Transverse colon (tissue), 4 donors: ENCODE measurements around the gene SORL1. TPM values are rescaled to one million over a fixed set of nuclear protein-coding genes. Genes with fewer than 3 reads are reported as not detected.

ENCODE experiments used
- DNase-seq: peaks from one replicate; pipeline ENCODE4 v3.0.0-alpha.2; 2019
- H3K27ac ChIP-seq, 4 donors: fragments of 200-600 bp; sonication (generic); 2 replicates each; pipeline ENCODE4 v1.5.1; 2016 to 2018; ENCODE audit warnings: inconsistent platforms in 4 of 4
- H3K27me3 ChIP-seq: fragments of 200-600 bp; sonication (generic); 2 replicates; pipeline ENCODE4 v1.5.1; 2017; ENCODE audit warnings: inconsistent platforms
- H3K36me3 ChIP-seq, 4 donors: fragments of 200-600 bp; sonication (generic); 2 replicates each; pipeline ENCODE4 v1.5.1; 2017 to 2019; ENCODE audit warnings: inconsistent platforms in 4 of 4
- H3K4me1 ChIP-seq, 4 donors: fragments of 200-600 bp; sonication (generic); 2 replicates each; pipeline ENCODE4 v1.5.1; 2017 to 2020; ENCODE audit warnings: inconsistent platforms in 4 of 4
- H3K4me3 ChIP-seq, 4 donors: fragments of 200-600 bp; sonication (generic); 1 replicate in 1 of 4; 2 replicates in 3 of 4; pipeline versions ENCODE4 v1.5.1 to v1.6.1; 2017 to 2019; ENCODE audit warnings: inconsistent platforms in 4 of 4
- H3K9me3 ChIP-seq, 2 donors: fragments of 200-600 bp; sonication (generic); 2 replicates each; pipeline ENCODE4 v1.5.1; 2017 to 2019; ENCODE audit warnings: inconsistent platforms in 2 of 2
- EP300 ChIP-seq: sonication (generic); formaldehyde crosslinking; IDR thresholded peaks from one replicate; pipeline ENCODE4 v1.6.1; 2017; ENCODE audit warnings: antibody characterized with exemption, low read depth
- POLR2A ChIP-seq: fragments of 450-650 bp; IDR thresholded peaks from one replicate; pipeline ENCODE4 v1.6.1; 2016; ENCODE audit warnings: antibody characterized with exemption, mild to moderate bottlenecking, moderate library complexity
- POLR2AphosphoS5 ChIP-seq, 3 donors: sonication (generic); formaldehyde crosslinking; IDR thresholded peaks; one replicate each; pipeline ENCODE4 v1.6.1; 2016; ENCODE audit warnings: antibody characterized with exemption in 3 of 3
- WGBS, 2 donors: methylation state at CpG; one replicate each; pipeline ENCODE4 v1.1.5; 2018; ENCODE audit warnings: low coverage in 1 of 2; 5-methylcytosine and 5-hydroxymethylcytosine counted together
- in situ Hi-C, 4 donors: fragments of 200-750 bp; cut with MboI; loops; one replicate each; pipeline versions ENCODE4 v1.15.0 to v1.15.1; 2017; ENCODE audit warnings: low sequenced_read_pairs in 3 of 4, low pct_ligation_motif_present in 1 of 4, low pct_unique_long_range_greater_than_20kb in 1 of 4
- intact Hi-C: fragments of 100-400 bp; cut with DNase I; formaldehyde crosslinking; loops from one replicate; pipeline ENCODE4 v1.15.1; 2023; ENCODE audit warnings: low total_unique reads
- total RNA-seq, 4 donors: library from RNA; depleted of rRNA; stranded (reverse); fragments of >200 nt; gene quantifications; one replicate each; pipeline ENCODE4 v1.1.0, GENCODE V29; 2016
- TF ChIP-seq, protein P1 (sequence below), 5 experiments: fragments of 200-600 bp in 3 of 5; fragments of 450-650 bp in 2 of 5; sonication (generic) in 3 of 5; IDR thresholded peaks; 1 replicate in 2 of 5; 2 replicates in 3 of 5; pipeline ENCODE4 v1.5.1; 2016 to 2017; ENCODE audit warnings: antibody characterized with exemption in 5 of 5, inconsistent platforms in 3 of 5, mild to moderate bottlenecking in 2 of 5, moderate library complexity in 1 of 5

SORL1 gene
- total RNA-seq, 4 donors from 2014 or later = 81.6 to 338 (median 129) TPM

- TF ChIP-seq EP300 = no peak
- TF ChIP-seq POLR2AphosphoS5 (IDR thresholded peaks at IDR 0.05) = no peak
- TF ChIP-seq, protein P1, sequence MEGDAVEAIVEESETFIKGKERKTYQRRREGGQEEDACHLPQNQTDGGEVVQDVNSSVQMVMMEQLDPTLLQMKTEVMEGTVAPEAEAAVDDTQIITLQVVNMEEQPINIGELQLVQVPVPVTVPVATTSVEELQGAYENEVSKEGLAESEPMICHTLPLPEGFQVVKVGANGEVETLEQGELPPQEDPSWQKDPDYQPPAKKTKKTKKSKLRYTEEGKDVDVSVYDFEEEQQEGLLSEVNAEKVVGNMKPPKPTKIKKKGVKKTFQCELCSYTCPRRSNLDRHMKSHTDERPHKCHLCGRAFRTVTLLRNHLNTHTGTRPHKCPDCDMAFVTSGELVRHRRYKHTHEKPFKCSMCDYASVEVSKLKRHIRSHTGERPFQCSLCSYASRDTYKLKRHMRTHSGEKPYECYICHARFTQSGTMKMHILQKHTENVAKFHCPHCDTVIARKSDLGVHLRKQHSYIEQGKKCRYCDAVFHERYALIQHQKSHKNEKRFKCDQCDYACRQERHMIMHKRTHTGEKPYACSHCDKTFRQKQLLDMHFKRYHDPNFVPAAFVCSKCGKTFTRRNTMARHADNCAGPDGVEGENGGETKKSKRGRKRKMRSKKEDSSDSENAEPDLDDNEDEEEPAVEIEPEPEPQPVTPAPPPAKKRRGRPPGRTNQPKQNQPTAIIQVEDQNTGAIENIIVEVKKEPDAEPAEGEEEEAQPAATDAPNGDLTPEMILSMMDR (IDR thresholded peaks at IDR 0.05) = no peak
- no peak for TF ChIP-seq POLR2A
- peak overlapping the region in 3 of 4 donors; percentile 62 to 88 (median 81) for H3K27ac ChIP-seq
- H3K4me3 ChIP-seq = no peak overlapping the region
- DNase-seq = peak; percentile 45
- H3K36me3 ChIP-seq = no peaks in the 10 kb centered on the region
- H3K4me1 ChIP-seq = peaks cover 13 to 43% (median 22%) of the 10 kb centered on the region in 4 donors
- intact Hi-C loops = loop anchor here (2.0 kb wide), 1 partner anchor 29 kb away; no protein-coding TSS in a partner anchor
- H3K9me3 ChIP-seq = no peaks in the 10 kb centered on the region
- in situ Hi-C loops = no loop called here
- no peaks in the 10 kb centered on the region for H3K27me3 ChIP-seq
- 9 to 17% methylated on average over 1 of the region's 1 CpG for WGBS, 2 donors
Measured at GRCh38 chr11:121415856-121416255, 36.3 kb upstream of the SORL1 start.

- intact Hi-C loops = loop anchor here (2.0 kb wide), 1 partner anchor 30 kb away; no protein-coding TSS in a partner anchor
- peak; percentile 88 for DNase-seq
- 15% methylated on average over 7 of the region's 7 CpGs; no CpG with 5 or more reads in 1 of the 2 donors for WGBS, 2 donors
Measured at GRCh38 chr11:121417055-121417551, 35.0 kb upstream of the SORL1 start.

GRCh38 chr11:121417607-121418006 is 34.5 kb upstream of the SORL1 start:
- Histone ChIP-seq H3K4me3 (no peak overlapping the region), H3K27ac (peak overlapping the region; percentile 59 to 88 (median 72)), H3K9me3 (no peaks in the 10 kb centered on the region), H3K27me3 (no peaks in the 10 kb centered on the region), H3K4me1 (peaks cover 13 to 43% (median 22%) of the 10 kb centered on the region in 4 donors), H3K36me3 (no peaks in the 10 kb centered on the region)
- intact Hi-C loops = loop anchor here (2.0 kb wide), 1 partner anchor 31 kb away; no protein-coding TSS in a partner anchor
- TF ChIP-seq, protein P1 (IDR thresholded peaks at IDR 0.05) = no peak
- peak; percentile 17 for TF ChIP-seq POLR2A
- DNase-seq = no peak
- 35 to 38% methylated on average over 1 to 2 of the region's 2 CpGs for WGBS, 2 donors
- in situ Hi-C loops = no loop called here

More at GRCh38 chr11:121417055-121417551, 35.0 kb upstream of the SORL1 start:
- H3K4me1 ChIP-seq = peaks cover 13 to 43% (median 22%) of the 10 kb centered on the region in 4 donors
- no peaks in the 10 kb centered on the region for H3K9me3 ChIP-seq
- in situ Hi-C loops = no loop called here
- no peaks in the 10 kb centered on the region for H3K27me3 ChIP-seq
- H3K36me3 ChIP-seq = no peaks in the 10 kb centered on the region
- peak overlapping the region; percentile 59 to 88 (median 72) for H3K27ac ChIP-seq
- H3K4me3 ChIP-seq = no peak overlapping the region
- TF ChIP-seq POLR2AphosphoS5 (IDR thresholded peaks at IDR 0.05) = peak; percentile 32 to 67 (median 41)
- no peak for TF ChIP-seq POLR2A
- TF ChIP-seq, protein P1 (IDR thresholded peaks at IDR 0.05) = no peak
- TF ChIP-seq EP300 = no peak

- Histone ChIP-seq H3K4me3 (no peak overlapping the region), H3K27ac (peak overlapping the region in 1 of 4 donors; percentile 81), H3K4me1 (peaks cover 13 to 43% (median 22%) of the 10 kb centered on the region in 4 donors), H3K36me3 (no peaks in the 10 kb centered on the region), H3K9me3 (no peaks in the 10 kb centered on the region), H3K27me3 (no peaks in the 10 kb centered on the region)
- 86 to 100% methylated on average over 2 to 7 of the region's 7 CpGs for WGBS, 2 donors
- TF ChIP-seq, protein P1 (IDR thresholded peaks at IDR 0.05) = no peak
- TF ChIP-seq POLR2A (no peak), POLR2AphosphoS5 (IDR thresholded peaks at IDR 0.05) (peak in 1 of 3 donors; percentile 4)
- in situ Hi-C loops (no loop called here), intact Hi-C loops (no loop called here)
- peak; percentile 36 for DNase-seq
Measured at GRCh38 chr11:121418625-121419114, 33.4 kb upstream of the SORL1 start.
